ENCODE results near the gene ROR2. TPM values are rescaled to one million over a fixed set of nuclear protein-coding genes. Genes with fewer than 3 reads are reported as not detected.

Gene ROR2
- total RNA-seq, 1 experiment from 2014 or later: not detected

- Histone ChIP-seq H3K9me2 (replicated peaks; ENCODE audit: low read length) (no peaks in the 10 kb centered on the region), H3K4me1 (ENCODE audit: insufficient read depth, low read length) (no peaks in the 10 kb centered on the region), H3K9me3 (ENCODE audit: low read length) (no peaks in the 10 kb centered on the region), H2AFZ (ENCODE audit: low read length) (no peak overlapping the region), H3K79me2 (ENCODE audit: low read length) (no peaks in the 10 kb centered on the region), H4K20me1 (ENCODE audit: low read length) (no peaks in the 10 kb centered on the region), H3K27me3 (ENCODE audit: low read length) (peaks cover 27% of the 10 kb centered on the region), H3K4me3 (ENCODE audit: low read length) (no peak overlapping the region), H3K36me3 (ENCODE audit: low read depth, low read length) (no peaks in the 10 kb centered on the region), H3K4me2 (ENCODE audit: low read length) (no peak overlapping the region), H3K27ac (ENCODE audit: low read length) (no peak overlapping the region), H3K9ac (ENCODE audit: low read length) (no peak overlapping the region), H3F3A (ENCODE audit: low read length, unreplicated experiment) (no peaks in the 10 kb centered on the region)
- intact Hi-C loops (cut with micrococcal nuclease): no loop called here
- CTCF ChIA-PET: no interaction called here
- no peak for TF ChIP-seq EZH2phosphoT487 (IDR thresholded peaks at IDR 0.05; ENCODE audit: borderline replicate concordance, low read length)
- POLR2A ChIA-PET (ENCODE audit: unreplicated experiment): no interaction called here
- DNase-seq: no peak
- no TSS peak for BruUV-seq (replicated peaks)
- no peak for ATAC-seq
Observed at GRCh38 chr9:91845879-91846278, 104.1 kb downstream of the ROR2 start.

- Histone ChIP-seq H3K36me3 (ENCODE audit: low read depth, low read length) (no peaks in the 10 kb centered on the region), H3K9me3 (ENCODE audit: low read length) (no peaks in the 10 kb centered on the region), H4K20me1 (ENCODE audit: low read length) (no peaks in the 10 kb centered on the region), H3K9me2 (replicated peaks; ENCODE audit: low read length) (no peaks in the 10 kb centered on the region), H3K27ac (ENCODE audit: low read length) (no peak overlapping the region), H2AFZ (ENCODE audit: low read length) (no peak overlapping the region), H3K4me1 (ENCODE audit: insufficient read depth, low read length) (no peaks in the 10 kb centered on the region), H3K79me2 (ENCODE audit: low read length) (no peaks in the 10 kb centered on the region), H3K9ac (ENCODE audit: low read length) (no peak overlapping the region), H3F3A (ENCODE audit: low read length, unreplicated experiment) (no peaks in the 10 kb centered on the region), H3K4me3 (ENCODE audit: low read length) (no peak overlapping the region), H3K27me3 (ENCODE audit: low read length) (peaks cover 27% of the 10 kb centered on the region), H3K4me2 (ENCODE audit: low read length) (no peak overlapping the region)
- intact Hi-C loops (cut with micrococcal nuclease): no loop called here
- BruUV-seq (replicated peaks): no TSS peak
- POLR2A ChIA-PET (ENCODE audit: unreplicated experiment): no interaction called here
- CTCF ChIA-PET: no interaction called here
- ATAC-seq (no peak), DNase-seq (no peak)
- no peak for TF ChIP-seq EZH2 (IDR thresholded peaks at IDR 0.05; ENCODE audit: low read length, unreplicated experiment)
- no peak for TF ChIP-seq CTCF (conservative IDR thresholded peaks at IDR 0.05; ENCODE audit: low read depth, low read length)
- TF ChIP-seq EZH2phosphoT487 (IDR thresholded peaks at IDR 0.05; ENCODE audit: borderline replicate concordance, low read length): no peak
Observed at GRCh38 chr9:91844701-91845291, 105.2 kb downstream of the ROR2 start.

GRCh38 chr9:91844190-91844589, 105.8 kb downstream of the ROR2 start:
- POLR2A ChIA-PET (ENCODE audit: unreplicated experiment): no interaction called here
- H3F3A ChIP-seq (ENCODE audit: low read length, unreplicated experiment): no peaks in the 10 kb centered on the region
- H3K79me2 ChIP-seq (ENCODE audit: low read length): no peaks in the 10 kb centered on the region
- H3K4me3 ChIP-seq (ENCODE audit: low read length): no peak overlapping the region
- no peak overlapping the region for H3K4me2 ChIP-seq (ENCODE audit: low read length)
- no peak for ATAC-seq
- peaks cover 24% of the 10 kb centered on the region; the same call in 1 of the 2 replicates for H3K27me3 ChIP-seq (ENCODE audit: low read length)
- no peak overlapping the region for H3K27ac ChIP-seq (ENCODE audit: low read length)
- no TSS peak for BruUV-seq (replicated peaks)
- no peaks in the 10 kb centered on the region for H3K4me1 ChIP-seq (ENCODE audit: insufficient read depth, low read length)
- TF ChIP-seq EZH2phosphoT487 (IDR thresholded peaks at IDR 0.05; ENCODE audit: borderline replicate concordance, low read length): no peak
- no peak for TF ChIP-seq EZH2 (IDR thresholded peaks at IDR 0.05; ENCODE audit: low read length, unreplicated experiment)
- TF ChIP-seq CTCF (conservative IDR thresholded peaks at IDR 0.05; ENCODE audit: low read depth, low read length): no peak
- no peaks in the 10 kb centered on the region for H3K9me3 ChIP-seq (ENCODE audit: low read length)
- no peak for DNase-seq
- H4K20me1 ChIP-seq (ENCODE audit: low read length): no peaks in the 10 kb centered on the region
- intact Hi-C loops (cut with micrococcal nuclease): no loop called here
- no peak overlapping the region for H3K9ac ChIP-seq (ENCODE audit: low read length)
- no peaks in the 10 kb centered on the region for H3K9me2 ChIP-seq (replicated peaks; ENCODE audit: low read length)
- no peaks in the 10 kb centered on the region for H3K36me3 ChIP-seq (ENCODE audit: low read depth, low read length)
- H2AFZ ChIP-seq (ENCODE audit: low read length): no peak overlapping the region
- CTCF ChIA-PET: no interaction called here

All from PC-3 (cell line).